Measurements from ENCODE around the gene AQP12B.

Gene AQP12B

GRCh38 chr2:240647503-240648154 is 35.1 kb downstream of the AQP12B start:
- no peak for DNase-seq (ENCODE audit: low spot score)

DNA sequence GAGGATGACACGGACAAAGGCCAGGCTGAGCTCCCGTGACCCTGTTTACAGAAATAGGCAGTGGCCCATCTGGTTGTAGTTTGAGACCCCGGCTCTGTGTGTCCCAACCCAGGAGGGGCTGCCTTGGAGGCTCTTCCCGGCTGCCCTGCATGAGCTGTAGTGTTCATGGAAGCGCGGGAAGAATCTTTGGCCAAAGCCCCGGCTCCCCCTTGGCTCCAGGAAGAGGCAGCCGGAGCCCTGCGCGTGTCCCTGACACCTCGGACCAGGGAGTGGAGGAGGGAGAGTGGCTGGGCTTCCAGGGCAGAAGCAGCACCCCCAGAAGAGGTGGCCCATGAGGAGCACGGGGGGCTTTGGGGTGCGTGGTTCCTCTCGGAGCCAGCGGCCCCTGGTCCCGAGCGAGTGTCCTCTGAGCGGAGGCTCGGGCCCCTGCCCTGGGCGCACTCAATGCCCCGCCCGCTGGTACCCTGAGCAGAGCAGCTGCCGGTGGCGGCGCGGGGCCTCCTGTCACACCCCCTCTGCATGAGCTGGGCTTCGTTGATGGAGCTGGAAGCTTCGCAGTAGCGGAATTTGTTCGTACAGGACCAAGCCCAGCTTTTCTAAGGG is 35.7 kb downstream of the AQP12B start:
- no peak for DNase-seq (ENCODE audit: low spot score)

- no peak for DNase-seq (ENCODE audit: low spot score)
Observed at GRCh38 chr2:240646176-240646899, 36.3 kb downstream of the AQP12B start.

DNA sequence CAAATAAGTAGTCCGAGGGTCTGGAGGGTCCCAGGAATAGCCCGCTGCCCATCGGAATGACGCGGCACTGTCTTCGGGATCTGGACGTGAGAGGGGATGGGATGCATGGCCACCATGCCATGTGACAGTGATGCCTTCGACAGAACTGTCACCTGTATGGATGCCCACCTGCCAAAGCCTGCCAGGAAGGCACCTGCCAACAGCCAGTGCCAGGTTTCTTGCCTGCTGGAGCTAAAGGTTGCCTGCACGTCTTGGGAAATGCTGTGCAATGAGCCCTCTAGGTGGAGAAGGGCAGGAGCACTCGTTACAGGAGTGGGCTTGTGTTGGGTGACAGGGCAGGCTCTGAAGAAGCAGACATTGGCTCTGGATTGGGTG is 36.9 kb downstream of the AQP12B start:
- no peak for DNase-seq (ENCODE audit: low spot score)

GRCh38 chr2:240645346-240645745 is 37.3 kb downstream of the AQP12B start:
- no peak for DNase-seq (ENCODE audit: low spot score)

- no peak for DNase-seq (ENCODE audit: low spot score)
Observed at GRCh38 chr2:240644859-240645301, 37.8 kb downstream of the AQP12B start.

- no peak for DNase-seq (ENCODE audit: low spot score)
Observed at GRCh38 chr2:240644171-240644651, 38.5 kb downstream of the AQP12B start.

- DNase-seq (ENCODE audit: low spot score): no peak
Observed at GRCh38 chr2:240643811-240644150, 38.9 kb downstream of the AQP12B start.

- DNase-seq (ENCODE audit: low spot score): no peak
Observed at GRCh38 chr2:240643093-240643810, 39.4 kb downstream of the AQP12B start.

GRCh38 chr2:240642806-240643092 is 39.9 kb downstream of the AQP12B start:
- no peak for DNase-seq (ENCODE audit: low spot score)

- no peak for DNase-seq (ENCODE audit: low spot score)
Observed at GRCh38 chr2:240642061-240642805, 40.5 kb downstream of the AQP12B start.

- peak; percentile 33 for DNase-seq (ENCODE audit: low spot score)
Observed at GRCh38 chr2:240640939-240641338, 41.7 kb downstream of the AQP12B start.

GRCh38 chr2:240639566-240639965 is 43.1 kb downstream of the AQP12B start:
- DNase-seq (ENCODE audit: low spot score): no peak

DNA sequence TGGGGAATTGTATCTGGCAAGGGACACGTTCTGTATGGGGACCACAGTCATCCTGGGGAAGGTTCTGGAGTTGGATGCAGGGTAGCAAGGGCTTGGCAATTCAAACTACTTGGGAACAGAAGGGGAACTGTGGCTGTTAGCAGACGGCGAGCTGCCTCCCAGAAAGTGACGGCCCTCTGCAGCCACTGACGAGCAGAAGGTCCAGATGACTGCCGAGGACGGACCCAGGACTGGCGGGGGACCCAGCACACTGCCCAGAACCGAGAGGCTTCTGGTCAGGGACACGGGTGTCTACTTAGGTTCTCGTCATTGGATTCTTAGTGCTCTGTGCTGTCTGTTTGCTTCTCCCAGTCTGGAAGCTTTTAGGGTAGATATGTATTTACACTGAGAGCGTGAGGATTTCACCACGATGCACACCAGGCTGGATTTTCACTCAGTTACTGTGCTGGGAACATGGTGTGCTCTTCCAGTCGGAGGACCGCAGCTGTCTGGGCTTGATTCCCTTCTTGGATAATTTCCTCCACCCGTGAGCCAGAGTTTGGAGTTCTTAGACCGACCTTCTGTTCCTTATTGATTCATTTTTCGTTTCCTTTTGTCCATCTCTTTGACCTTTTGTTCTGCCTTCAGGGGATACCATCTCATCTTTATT is 44.0 kb downstream of the AQP12B start:
- DNase-seq (ENCODE audit: low spot score): no peak

DNA sequence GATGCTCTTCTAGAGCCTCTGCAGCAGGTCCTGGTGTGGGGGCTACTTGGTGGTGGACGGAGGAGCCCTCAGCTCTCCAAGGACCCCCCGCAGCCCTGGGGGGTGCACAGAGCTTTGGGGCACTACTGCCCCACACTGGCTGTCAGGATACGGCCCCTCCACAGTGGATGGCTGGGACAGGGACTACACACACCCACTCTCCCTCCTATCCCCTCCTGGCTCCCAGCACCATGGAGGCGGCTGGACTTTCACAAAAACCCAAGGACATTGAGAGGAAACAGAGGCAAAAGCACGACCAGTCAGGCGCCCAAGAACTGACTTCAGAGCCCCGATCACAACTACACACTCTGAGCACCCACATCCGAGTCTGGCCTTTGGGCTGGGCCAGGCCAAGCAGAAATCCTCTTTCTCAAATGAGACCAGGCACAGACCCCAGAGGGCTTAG is 44.8 kb downstream of the AQP12B start:
- no peak for DNase-seq (ENCODE audit: low spot score)

- DNase-seq (ENCODE audit: low spot score): no peak
Observed at GRCh38 chr2:240637116-240637900, 45.4 kb downstream of the AQP12B start.

- no peak for DNase-seq (ENCODE audit: low spot score)
Observed at GRCh38 chr2:240636563-240637115, 46.0 kb downstream of the AQP12B start.

- no peak for DNase-seq (ENCODE audit: low spot score)
Observed at GRCh38 chr2:240635998-240636547, 46.6 kb downstream of the AQP12B start.

DNA sequence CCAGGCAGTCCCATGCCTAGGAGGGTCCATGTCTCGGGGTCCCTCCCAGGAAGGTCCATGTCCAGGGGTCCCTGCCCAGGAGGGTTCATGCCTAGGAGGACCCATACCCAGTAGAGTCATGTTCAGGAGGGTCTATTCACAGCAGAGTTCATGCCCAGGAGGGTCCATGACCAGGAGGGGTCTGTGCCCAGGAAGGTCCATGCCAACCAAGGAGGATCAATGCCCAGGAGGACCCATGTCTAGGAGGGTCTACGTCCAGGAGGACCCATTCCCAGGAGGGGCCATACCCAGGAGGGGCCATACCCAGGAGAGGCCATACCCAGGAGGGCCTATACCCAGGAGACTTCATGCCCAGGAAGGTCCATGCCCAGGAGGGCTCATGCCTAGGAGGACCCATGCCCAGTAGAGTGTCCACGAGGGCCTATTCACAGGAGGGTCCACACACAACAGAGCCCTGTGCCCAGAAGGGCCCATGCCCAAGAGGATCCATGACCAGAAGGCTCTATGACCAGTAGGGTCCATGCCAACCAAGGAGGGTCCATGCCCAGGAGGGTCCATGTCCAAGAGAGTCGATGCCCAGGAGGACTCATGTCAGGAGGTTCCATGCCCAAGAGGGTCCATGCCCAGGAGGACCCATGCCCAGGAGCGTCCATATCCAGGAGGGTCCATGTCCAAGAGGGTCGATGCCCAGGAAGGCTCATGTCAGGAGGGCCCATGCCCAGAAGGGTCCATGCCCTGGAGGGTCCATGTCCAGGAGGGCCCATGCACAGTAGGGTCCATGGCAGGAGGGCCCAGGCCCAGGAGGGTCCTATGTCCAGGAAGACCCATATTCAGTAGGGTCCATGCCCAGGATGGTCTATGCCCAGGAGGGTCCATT is 47.3 kb downstream of the AQP12B start:
- no peak for DNase-seq (ENCODE audit: low spot score)

Measured in LoVo (cell line).